DOHH2 (cell line): ENCODE results near the gene OS9.
"Not testable (repeated sequence)": the region's sequence is repeated elsewhere in the genome, so short reads cannot be mapped to it uniquely, and the experiment has no call there.

Experiments used
- H3F3A ChIP-seq: fragments of 200-600 bp; sonication (generic), shearing (Covaris generic); 2 replicates; pipeline ENCODE4 v1.6.0; 2016; ENCODE audit warnings: antibody characterized with exemption, mild to moderate bottlenecking; ENCODE audit not compliant: control insufficient read depth, insufficient read depth
- H3K27ac ChIP-seq: fragments of 200-600 bp; sonication (generic); 2 replicates; pipeline ENCODE4 v1.5.1; 2014; ENCODE audit warnings: low read depth, mild to moderate bottlenecking, low read length, moderate library complexity
- H3K27me3 ChIP-seq: fragments of 200-600 bp; sonication (generic); 2 replicates; pipeline ENCODE4 v1.6.1; 2014; ENCODE audit warnings: mild to moderate bottlenecking, low read length, mixed read lengths; ENCODE audit not compliant: control insufficient read depth
- H3K36me3 ChIP-seq: fragments of 200-600 bp; sonication (generic); 2 replicates; pipeline ENCODE4 v1.6.1; 2014; ENCODE audit warnings: mild to moderate bottlenecking, low read length, moderate library complexity, mixed read lengths; ENCODE audit not compliant: control insufficient read depth
- H3K4me1 ChIP-seq: fragments of 200-600 bp; sonication (generic); 2 replicates; pipeline ENCODE4 v1.6.1; 2014; ENCODE audit warnings: mild to moderate bottlenecking, low read length, mixed read lengths; ENCODE audit not compliant: control insufficient read depth
- H3K4me2 ChIP-seq: fragments of 200-600 bp; sonication (generic); 2 replicates; pipeline ENCODE4 v1.6.0; 2014; ENCODE audit warnings: mild to moderate bottlenecking, low read length, moderate library complexity
- H3K4me3 ChIP-seq: fragments of 200-600 bp; sonication (generic); 2 replicates; pipeline ENCODE4 v1.5.1; 2014; ENCODE audit warnings: mild to moderate bottlenecking, low read length, mixed read lengths
- H3K79me2 ChIP-seq: fragments of 200-600 bp; sonication (generic); 2 replicates; pipeline ENCODE4 v1.6.1; 2014; ENCODE audit warnings: mild to moderate bottlenecking, low read length, mixed read lengths; ENCODE audit not compliant: control insufficient read depth
- H3K9me2 ChIP-seq: fragments of 200-600 bp; sonication (generic); replicated peaks from 2 replicates; pipeline ENCODE4 v1.6.1; 2014; ENCODE audit warnings: mild to moderate bottlenecking, low read length, mixed read lengths; ENCODE audit not compliant: control insufficient read depth
- H3K9me3 ChIP-seq: fragments of 200-600 bp; sonication (generic); 2 replicates; pipeline ENCODE4 v1.6.1; 2014; ENCODE audit warnings: antibody characterized with exemption, low read length, mixed read lengths; ENCODE audit not compliant: control insufficient read depth, insufficient read depth
- H4K20me1 ChIP-seq: fragments of 200-600 bp; sonication (generic); 2 replicates; pipeline ENCODE4 v1.6.0; 2014; ENCODE audit warnings: low read depth, mild to moderate bottlenecking, antibody characterized with exemption, low read length, moderate library complexity; ENCODE audit not compliant: control insufficient read depth, insufficient read depth
- CTCF ChIP-seq: fragments of 200-600 bp; sonication (generic); IDR thresholded peaks from one replicate; pipeline ENCODE4 v1.5.1; 2014; ENCODE audit warnings: antibody characterized with exemption, mild to moderate bottlenecking, low read depth, low read length; ENCODE audit not compliant: poor library complexity, severe bottlenecking
- EZH2phosphoT487 ChIP-seq: fragments of 200-600 bp; sonication (generic); IDR thresholded peaks from 2 replicates; pipeline ENCODE4 v1.6.1; 2017; ENCODE audit warnings: borderline replicate concordance, mild to moderate bottlenecking, antibody characterized with exemption, low read length, moderate library complexity, mixed read lengths

OS9 gene

DNA sequence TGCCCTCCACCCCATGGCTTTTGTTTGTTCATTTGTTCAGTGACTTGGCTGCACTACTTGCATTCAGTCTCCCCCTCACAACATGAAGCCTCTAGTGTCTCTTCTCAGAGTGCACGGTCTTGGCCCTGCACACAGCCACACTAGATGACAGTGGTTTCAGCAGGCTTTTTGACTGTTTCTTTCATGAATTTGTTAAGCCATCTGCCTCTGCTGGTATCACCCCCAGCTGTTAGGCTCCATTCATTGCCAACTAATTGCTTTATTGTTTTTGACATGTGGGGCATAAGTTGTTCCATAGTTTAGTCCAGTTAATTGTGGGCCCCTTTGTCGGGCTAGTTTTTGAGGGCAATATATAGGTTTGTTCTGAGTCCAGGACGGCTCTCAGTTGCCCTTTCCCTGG lies 18.8 kb downstream of the OS9 start:
- Histone ChIP-seq H3K9me2 (no peaks in the 10 kb centered on the region), H3K4me1 (peaks cover 5% of the 10 kb centered on the region), H3K36me3 (peaks cover 26% of the 10 kb centered on the region), H3K79me2 (no peaks in the 10 kb centered on the region), H3K4me3 (no peak overlapping the region), H3K27me3 (no peaks in the 10 kb centered on the region), H3K9me3 (no peaks in the 10 kb centered on the region), H3K4me2 (no peak overlapping the region), H3K27ac (no peak overlapping the region), H4K20me1 (no peaks in the 10 kb centered on the region), H3F3A (0 out of 2 replicates have a peak, but pooled peaks cover 2% of the 10 kb centered on the region)
- TF ChIP-seq EZH2phosphoT487 = no peak
- no peak for TF ChIP-seq CTCF

GRCh38 chr12:57713209-57713608 lies 19.3 kb downstream of the OS9 start:
- no peak overlapping the region for H3K27ac ChIP-seq
- H3K4me2 ChIP-seq = no peak overlapping the region
- no peaks in the 10 kb centered on the region for H3K9me3 ChIP-seq
- peaks cover 31% of the 10 kb centered on the region for H3K36me3 ChIP-seq
- H4K20me1 ChIP-seq = no peaks in the 10 kb centered on the region
- no peaks in the 10 kb centered on the region for H3K9me2 ChIP-seq
- no peaks in the 10 kb centered on the region for H3K27me3 ChIP-seq
- H3F3A ChIP-seq = 0 out of 2 replicates have a peak, but pooled peaks cover under 1% of the 10 kb centered on the region
- no peak overlapping the region for H3K4me3 ChIP-seq
- no peak for TF ChIP-seq EZH2phosphoT487
- no peak for TF ChIP-seq CTCF
- H3K4me1 ChIP-seq = peaks cover 5% of the 10 kb centered on the region
- no peaks in the 10 kb centered on the region for H3K79me2 ChIP-seq

DNA sequence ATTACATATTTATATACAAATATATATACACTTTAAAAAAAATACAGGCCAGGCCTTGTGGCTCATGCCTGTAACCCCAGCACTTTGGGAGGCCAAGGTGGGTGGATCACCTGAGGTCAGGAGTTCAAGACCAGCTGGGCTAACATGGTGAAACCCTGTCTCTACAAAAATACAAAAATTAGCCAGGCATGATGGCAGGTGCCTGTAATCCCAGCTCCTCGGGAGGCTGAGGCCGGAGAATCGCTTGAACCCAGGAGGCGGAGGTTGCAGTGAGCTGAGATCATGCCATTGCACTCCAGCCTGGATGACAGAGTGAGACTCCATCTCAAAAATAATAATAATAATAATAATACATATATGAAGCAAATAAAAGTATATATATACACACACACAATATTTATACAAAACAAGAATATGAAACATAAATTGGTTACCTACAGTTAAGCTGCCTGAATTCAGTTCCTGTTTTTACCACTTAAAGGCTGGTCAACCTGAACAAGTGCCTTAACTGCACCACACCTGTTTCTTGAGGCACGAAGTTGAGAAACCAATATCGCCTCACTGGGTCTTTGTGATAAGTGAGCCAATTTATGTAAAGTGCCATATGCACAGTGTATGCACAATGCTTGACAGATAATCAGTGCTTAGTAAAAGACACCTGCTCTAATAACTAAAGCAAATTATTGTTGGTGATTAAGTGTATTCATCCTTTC lies 21.3 kb downstream of the OS9 start:
- not testable (repeated sequence) for H3K9me2 ChIP-seq, H3K9me3 ChIP-seq, H3K27me3 ChIP-seq, H4K20me1 ChIP-seq, H3K79me2 ChIP-seq, H3F3A ChIP-seq, H3K27ac ChIP-seq, H3K4me1 ChIP-seq, H3K4me3 ChIP-seq, H3K4me2 ChIP-seq
- H3K36me3 ChIP-seq = peaks cover 49% of the 10 kb centered on the region

GRCh38 chr12:57715786-57716185 lies 21.9 kb downstream of the OS9 start:
- H3K4me3 ChIP-seq = no peak overlapping the region
- TF ChIP-seq EZH2phosphoT487 = no peak
- no peak for TF ChIP-seq CTCF
- H3K4me2 ChIP-seq = no peak overlapping the region
- H3K9me3 ChIP-seq = no peaks in the 10 kb centered on the region
- no peaks in the 10 kb centered on the region for H3K79me2 ChIP-seq
- H3K27ac ChIP-seq = no peak overlapping the region
- no peaks in the 10 kb centered on the region for H3F3A ChIP-seq
- H3K4me1 ChIP-seq = peaks cover 5% of the 10 kb centered on the region
- H3K9me2 ChIP-seq = no peaks in the 10 kb centered on the region
- no peaks in the 10 kb centered on the region for H4K20me1 ChIP-seq
- peaks cover 55% of the 10 kb centered on the region for H3K36me3 ChIP-seq
- H3K27me3 ChIP-seq = no peaks in the 10 kb centered on the region
